PC-3 (cell line): ENCODE results near the gene DIAPH2.

Source experiments
- CTCF ChIP-seq: fragments of 300-600 bp; sonication (generic); conservative IDR thresholded peaks from 2 replicates; pipeline ENCODE4 v1.5.1; 2017; ENCODE audit warnings: antibody characterized with exemption, low read depth, mild to moderate bottlenecking, low read length
- EZH2 ChIP-seq: fragments of 300-600 bp; sonication (generic); IDR thresholded peaks from one replicate; pipeline ENCODE4 v1.6.1; 2017; ENCODE audit warnings: antibody characterized with exemption, mild to moderate bottlenecking, low read length; ENCODE audit not compliant: unreplicated experiment

DNA sequence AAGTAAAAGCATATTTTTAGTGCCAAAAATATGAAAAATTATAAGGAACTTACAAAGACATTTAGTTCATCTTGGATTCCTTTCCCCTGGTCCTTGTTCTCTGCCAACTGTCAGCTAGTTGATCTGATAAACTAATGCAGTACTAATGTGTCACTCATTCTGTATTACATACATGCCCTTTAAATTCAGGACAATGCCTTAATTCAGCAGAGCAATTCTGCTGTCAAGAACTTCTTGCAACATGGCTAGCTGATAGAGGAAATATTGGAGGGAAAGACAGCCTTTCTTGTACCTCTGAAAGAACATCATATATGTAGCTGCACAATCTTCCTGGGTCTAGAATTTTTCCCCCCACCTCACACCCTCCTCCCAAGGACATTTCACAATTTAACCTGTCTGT lies 679.2 kb downstream of the DIAPH2 start:
- no peak for TF ChIP-seq CTCF
- no peak for TF ChIP-seq EZH2
